GM21381 (cell line): Measurements from ENCODE around the gene KAT6B.
"Not testable (repeated sequence)": the region's sequence is repeated elsewhere in the genome, so short reads cannot be mapped to it uniquely, and the experiment has no call there.

Experiments
- ATAC-seq: cut with Tn5 transposase; IDR thresholded peaks from one replicate; pipeline ENCODE4 v1.9.1; 2021; ENCODE audit warnings: mild to moderate bottlenecking, moderate library complexity; ENCODE audit not compliant: unreplicated experiment

Gene KAT6B

GRCh38 chr10:75030371-75030770 lies 204.0 kb downstream of the KAT6B start:
- no peak for ATAC-seq

GRCh38 chr10:75032119-75032518 lies 205.7 kb downstream of the KAT6B start:
- ATAC-seq: no peak

- no peak for ATAC-seq
Observed at GRCh38 chr10:75032813-75033212, 206.4 kb downstream of the KAT6B start.

- no peak for ATAC-seq
Observed at GRCh38 chr10:75033399-75034130, 207.2 kb downstream of the KAT6B start.

- no peak for ATAC-seq
Observed at GRCh38 chr10:75034131-75034512, 207.7 kb downstream of the KAT6B start.

GRCh38 chr10:75034714-75035258 lies 208.4 kb downstream of the KAT6B start:
- no peak for ATAC-seq

- no peak for ATAC-seq
Observed at GRCh38 chr10:75035975-75036708, 209.7 kb downstream of the KAT6B start.

- ATAC-seq: no peak
Observed at GRCh38 chr10:75037171-75038153, 211.1 kb downstream of the KAT6B start.

- ATAC-seq: no peak
Observed at GRCh38 chr10:75038335-75038734, 211.9 kb downstream of the KAT6B start.

GRCh38 chr10:75040576-75040975 lies 214.2 kb downstream of the KAT6B start:
- no peak for ATAC-seq

- ATAC-seq: no peak
Observed at GRCh38 chr10:75042292-75042974, 216.0 kb downstream of the KAT6B start.

GRCh38 chr10:75043256-75044131 lies 217.1 kb downstream of the KAT6B start:
- ATAC-seq: no peak

- ATAC-seq: no peak
Observed at GRCh38 chr10:75048669-75049098, 222.3 kb downstream of the KAT6B start.

GRCh38 chr10:75049316-75050148 lies 223.1 kb downstream of the KAT6B start:
- no peak for ATAC-seq

GRCh38 chr10:75050149-75050919 lies 223.9 kb downstream of the KAT6B start:
- no peak for ATAC-seq

- ATAC-seq: no peak
Observed at GRCh38 chr10:75051308-75051707, 224.9 kb downstream of the KAT6B start.

- ATAC-seq: not testable (repeated sequence)
Observed at GRCh38 chr10:75055896-75056406, 229.6 kb downstream of the KAT6B start.
